ENCODE measurements around the gene IRF2BP1. TPM values are rescaled to one million over a fixed set of nuclear protein-coding genes. Genes with fewer than 3 reads are reported as not detected.
"Not testable (repeated sequence)": the region's sequence is repeated elsewhere in the genome, so short reads cannot be mapped to it uniquely, and the experiment has no call there.

IRF2BP1 gene
- total RNA-seq, 3 donors from 2014 or later, result 16.5 to 26.5 (median 19.7) TPM

DNA sequence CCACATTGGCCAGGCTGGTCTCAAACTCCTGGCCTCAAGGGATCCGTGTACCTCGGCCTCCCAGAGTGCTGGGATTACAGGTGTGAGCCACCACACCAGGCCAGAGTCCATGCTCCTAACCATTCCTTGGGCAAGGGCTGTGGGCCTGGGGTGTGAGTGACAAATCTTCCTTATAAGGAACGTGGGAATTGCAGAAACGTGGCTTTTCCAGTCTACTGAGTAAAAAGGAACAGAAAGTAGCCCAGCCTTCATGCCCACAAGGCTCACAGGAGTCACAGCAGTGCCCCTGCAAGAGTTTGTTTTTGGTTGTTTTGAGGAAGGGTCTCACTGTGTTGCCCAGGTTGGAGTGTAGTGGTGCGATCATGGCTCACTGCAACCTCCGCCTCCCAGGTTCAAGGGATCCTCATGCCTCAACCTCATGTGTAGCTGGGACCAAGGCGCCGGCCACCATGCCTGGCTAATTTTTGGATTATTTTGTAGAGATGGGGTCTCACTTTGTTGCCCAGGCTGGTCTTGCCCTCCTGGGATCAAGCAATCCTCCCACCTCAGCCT is 11.4 kb upstream of the IRF2BP1 start:
- Histone ChIP-seq H3K36me3 (no peaks in the 10 kb centered on the region), H3K4me3 (no peak overlapping the region), H3K27me3 (no peaks in the 10 kb centered on the region), H3K27ac (no peak overlapping the region), H3K4me1 (no peaks in the 10 kb centered on the region), H3K9me3 (no peaks in the 10 kb centered on the region)
- DNase-seq (ENCODE audit: low spot score in 2 of 2), result no peak
- TF ChIP-seq POLR2A (IDR thresholded peaks at IDR 0.05) (no peak), POLR2AphosphoS5 (IDR thresholded peaks at IDR 0.05) (no peak)
- TF ChIP-seq, protein P1, sequence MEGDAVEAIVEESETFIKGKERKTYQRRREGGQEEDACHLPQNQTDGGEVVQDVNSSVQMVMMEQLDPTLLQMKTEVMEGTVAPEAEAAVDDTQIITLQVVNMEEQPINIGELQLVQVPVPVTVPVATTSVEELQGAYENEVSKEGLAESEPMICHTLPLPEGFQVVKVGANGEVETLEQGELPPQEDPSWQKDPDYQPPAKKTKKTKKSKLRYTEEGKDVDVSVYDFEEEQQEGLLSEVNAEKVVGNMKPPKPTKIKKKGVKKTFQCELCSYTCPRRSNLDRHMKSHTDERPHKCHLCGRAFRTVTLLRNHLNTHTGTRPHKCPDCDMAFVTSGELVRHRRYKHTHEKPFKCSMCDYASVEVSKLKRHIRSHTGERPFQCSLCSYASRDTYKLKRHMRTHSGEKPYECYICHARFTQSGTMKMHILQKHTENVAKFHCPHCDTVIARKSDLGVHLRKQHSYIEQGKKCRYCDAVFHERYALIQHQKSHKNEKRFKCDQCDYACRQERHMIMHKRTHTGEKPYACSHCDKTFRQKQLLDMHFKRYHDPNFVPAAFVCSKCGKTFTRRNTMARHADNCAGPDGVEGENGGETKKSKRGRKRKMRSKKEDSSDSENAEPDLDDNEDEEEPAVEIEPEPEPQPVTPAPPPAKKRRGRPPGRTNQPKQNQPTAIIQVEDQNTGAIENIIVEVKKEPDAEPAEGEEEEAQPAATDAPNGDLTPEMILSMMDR (IDR thresholded peaks at IDR 0.05), result no peak
- intact Hi-C loops (cut with DNase I; ENCODE audit: low total_unique reads), result no loop called here

DNA sequence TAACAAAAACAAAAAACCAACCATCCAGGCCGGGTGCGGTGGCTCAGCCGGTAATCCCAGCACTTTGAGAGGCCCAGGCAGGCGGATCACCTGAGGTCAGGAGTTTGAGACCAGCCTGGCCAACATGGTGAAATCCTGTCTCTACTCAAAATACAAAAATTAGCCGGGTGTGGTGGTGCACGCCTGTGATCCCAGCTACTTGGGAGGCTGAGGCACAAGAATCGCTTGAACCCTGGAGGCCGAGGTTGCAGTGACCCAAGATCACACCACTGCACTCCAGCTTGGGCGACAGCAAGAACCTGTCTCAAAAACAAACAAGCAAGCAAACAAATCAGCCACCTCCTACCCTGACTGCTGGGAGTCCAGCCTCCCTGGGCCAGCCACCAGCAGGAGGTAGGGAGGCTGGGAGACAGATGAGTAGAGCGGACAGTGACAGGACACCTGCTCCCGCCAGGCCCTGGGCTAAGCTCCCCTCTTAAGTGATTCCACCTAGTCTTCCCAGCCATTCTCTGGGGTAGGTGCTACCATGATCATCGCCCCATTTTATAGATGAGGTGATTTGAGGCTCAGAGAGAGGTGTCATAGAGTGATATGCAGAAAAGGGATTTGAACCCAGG is 10.2 kb upstream of the IRF2BP1 start:
- H3K36me3 ChIP-seq; H3K9me3 ChIP-seq; H3K4me1 ChIP-seq; H3K27me3 ChIP-seq; DNase-seq (ENCODE audit: low spot score in 2 of 2); H3K4me3 ChIP-seq; intact Hi-C loops (cut with DNase I; ENCODE audit: low total_unique reads): not testable (repeated sequence)
- peak overlapping the region in 1 of 2 donors; percentile 74 for H3K27ac ChIP-seq

DNA sequence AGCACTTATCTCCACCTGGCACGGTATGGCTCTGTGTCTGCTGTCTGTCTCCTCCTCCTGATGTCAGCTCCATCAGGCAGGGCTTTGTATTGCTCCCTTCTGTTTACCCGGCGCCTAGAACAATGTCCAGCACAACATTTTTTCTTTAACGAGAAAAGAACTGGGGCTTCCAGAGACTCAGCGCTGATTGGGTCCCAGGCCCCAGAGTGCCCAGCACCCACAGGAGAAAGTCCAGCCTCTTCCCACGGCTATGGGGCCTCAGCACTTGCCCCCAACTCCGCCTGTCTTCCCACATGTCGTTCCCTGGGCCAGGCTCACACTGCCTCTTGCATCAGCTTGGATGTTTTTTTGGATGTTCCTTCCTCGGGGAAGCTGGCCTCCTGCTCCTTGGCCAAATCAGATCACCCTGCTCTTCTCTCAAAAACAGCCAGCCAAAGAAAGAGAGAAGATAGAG is 9.6 kb upstream of the IRF2BP1 start:
- TF ChIP-seq, protein P1 (IDR thresholded peaks at IDR 0.05), result no peak
- TF ChIP-seq POLR2A (IDR thresholded peaks at IDR 0.05) (no peak), POLR2AphosphoS5 (IDR thresholded peaks at IDR 0.05) (no peak)
- DNase-seq (ENCODE audit: low spot score in 2 of 2), result no peak
- H3K9me3 ChIP-seq, result no peaks in the 10 kb centered on the region
- H3K27me3 ChIP-seq, result no peaks in the 10 kb centered on the region
- intact Hi-C loops (cut with DNase I; ENCODE audit: low total_unique reads), result no loop called here
- H3K4me3 ChIP-seq, result no peak overlapping the region
- H3K36me3 ChIP-seq, result no peaks in the 10 kb centered on the region
- H3K4me1 ChIP-seq, result no peaks in the 10 kb centered on the region
- H3K27ac ChIP-seq, result peak overlapping the region in 1 of 2 donors; percentile 74

DNA sequence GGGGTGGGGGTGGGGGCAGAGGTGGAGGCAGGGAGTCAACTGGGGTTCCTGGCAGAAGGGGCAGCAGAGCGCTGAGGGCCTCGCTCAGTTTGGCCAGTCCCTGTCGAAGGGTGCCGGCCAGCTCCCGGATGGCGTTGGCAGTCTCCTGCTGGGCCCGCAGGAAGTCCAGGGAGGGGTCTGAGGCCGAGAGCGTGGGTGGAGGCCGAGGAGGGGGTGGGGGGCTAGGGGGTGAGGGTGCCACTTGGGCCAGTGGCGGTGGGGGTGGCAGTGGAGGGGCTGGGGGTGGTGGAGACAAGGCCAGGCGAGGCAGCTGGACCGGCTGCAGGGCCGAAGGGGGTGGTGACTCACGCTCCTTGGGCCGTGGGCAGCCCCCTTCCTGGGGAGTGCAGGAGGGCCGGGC is 4.9 kb upstream of the IRF2BP1 start:
- no peaks in the 10 kb centered on the region for H3K4me1 ChIP-seq
- no peaks in the 10 kb centered on the region for H3K27me3 ChIP-seq
- no peak overlapping the region for H3K27ac ChIP-seq
- no peak overlapping the region for H3K4me3 ChIP-seq
- no peaks in the 10 kb centered on the region for H3K9me3 ChIP-seq
- no peaks in the 10 kb centered on the region for H3K36me3 ChIP-seq
- DNase-seq (ENCODE audit: low spot score in 2 of 2), result no peak
- no peak for TF ChIP-seq POLR2A (IDR thresholded peaks at IDR 0.05)
- intact Hi-C loops (cut with DNase I; ENCODE audit: low total_unique reads), result no loop called here

DNA sequence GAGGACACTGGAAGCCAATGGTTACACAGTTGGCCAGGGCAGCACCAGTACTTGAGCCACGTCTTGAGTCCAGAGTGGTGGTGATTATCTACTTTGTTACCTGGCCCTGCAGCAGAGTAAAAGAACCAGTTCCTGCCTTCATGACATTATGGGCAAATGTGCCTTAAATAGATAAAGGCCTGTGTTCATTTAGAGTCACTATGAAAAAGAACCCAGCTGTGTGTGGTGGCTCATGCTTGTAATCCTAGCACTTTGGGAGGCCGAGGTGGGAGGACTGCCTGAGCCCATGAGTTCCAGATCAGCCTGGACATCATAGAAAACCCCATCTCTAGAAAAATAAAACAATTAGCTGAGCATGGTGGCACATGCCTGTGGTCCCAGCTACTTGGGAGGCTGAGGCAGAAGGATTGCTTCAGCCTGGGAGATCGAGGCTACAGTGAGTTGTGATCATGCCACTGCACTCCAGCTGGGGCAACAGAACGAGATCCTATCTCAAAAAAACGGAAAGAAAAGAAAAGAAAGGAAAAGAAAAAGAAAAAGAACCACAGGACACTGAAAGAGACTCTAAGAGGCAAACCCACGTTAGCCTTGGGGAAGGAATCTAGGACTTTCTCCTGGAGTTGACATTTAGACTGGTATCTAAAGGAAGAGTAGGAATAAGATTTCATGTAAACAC is 3.4 kb upstream of the IRF2BP1 start:
- H3K36me3 ChIP-seq, result no peaks in the 10 kb centered on the region
- H3K27me3 ChIP-seq, result peaks cover 0 to 2% of the 10 kb centered on the region in 2 donors
- DNase-seq (ENCODE audit: low spot score in 2 of 2), result no peak
- TF ChIP-seq POLR2AphosphoS5 (IDR thresholded peaks at IDR 0.05) (no peak), POLR2A (IDR thresholded peaks at IDR 0.05) (no peak)
- TF ChIP-seq, protein P1 (IDR thresholded peaks at IDR 0.05), result no peak
- no peaks in the 10 kb centered on the region for H3K9me3 ChIP-seq
- peaks cover 7 to 8% of the 10 kb centered on the region in 2 donors for H3K4me1 ChIP-seq
- H3K27ac ChIP-seq, result no peak overlapping the region
- H3K4me3 ChIP-seq, result no peak overlapping the region
- intact Hi-C loops (cut with DNase I; ENCODE audit: low total_unique reads), result loop anchor here (2.0 kb wide), 1 partner anchor 119 kb away; no protein-coding TSS in a partner anchor

DNA sequence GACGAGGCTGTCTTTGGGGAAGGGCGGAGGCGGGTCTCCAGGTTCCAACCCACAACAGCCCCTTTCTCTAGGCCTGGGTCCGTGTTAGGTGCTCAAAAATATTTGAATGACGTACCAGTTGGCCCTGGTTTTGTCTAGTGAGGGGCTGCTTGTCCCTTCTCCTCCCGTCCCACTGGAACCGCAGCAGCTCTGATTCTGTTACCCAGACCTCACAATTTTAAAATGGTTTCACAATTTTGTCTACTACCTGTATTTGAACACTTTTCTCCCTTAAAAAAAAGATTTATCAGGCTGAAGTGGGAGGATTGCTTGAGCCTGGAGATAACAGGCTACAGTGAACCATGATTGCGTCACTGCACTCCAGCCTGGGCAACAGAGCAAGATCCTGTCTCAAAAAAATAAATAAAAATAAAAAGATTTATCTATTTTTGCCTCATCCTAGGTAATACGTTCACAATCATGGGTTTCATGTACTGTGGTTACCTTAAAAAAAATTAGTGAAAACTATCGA is 1.3 kb upstream of the IRF2BP1 start:
- intact Hi-C loops (cut with DNase I; ENCODE audit: low total_unique reads), result no loop called here
- peaks cover 0 to 2% of the 10 kb centered on the region in 2 donors for H3K27me3 ChIP-seq
- peaks cover 16 to 22% of the 10 kb centered on the region in 2 donors for H3K4me1 ChIP-seq
- no peaks in the 10 kb centered on the region for H3K9me3 ChIP-seq
- DNase-seq (ENCODE audit: low spot score in 2 of 2), result no peak
- peak overlapping the region; percentile 80 to 86 (median 84) for H3K4me3 ChIP-seq
- peak overlapping the region; percentile 91 to 92 for H3K27ac ChIP-seq
- TF ChIP-seq POLR2A (IDR thresholded peaks at IDR 0.05), result no peak
- no peak for TF ChIP-seq POLR2AphosphoS5 (IDR thresholded peaks at IDR 0.05)
- TF ChIP-seq, protein P1 (IDR thresholded peaks at IDR 0.05), result no peak
- no peaks in the 10 kb centered on the region for H3K36me3 ChIP-seq
